H1 (cell line): ENCODE results near the gene CADPS. TPM values are rescaled to one million over a fixed set of nuclear protein-coding genes. Genes with fewer than 3 reads are reported as not detected.

Experiments used
- RFX5 ChIP-seq: IDR thresholded peaks from 2 replicates; pipeline ENCODE4 v1.6.1; 2011; ENCODE audit warnings: low read depth, low read length, improper control_type of control experiment, borderline replicate concordance
- RNF2 ChIP-seq: fragments of 200-900, 300-1000 bp; sonication (generic); IDR thresholded peaks from 2 replicates; pipeline ENCODE4 v1.7.1; 2016; ENCODE audit warnings: borderline replicate concordance, low read depth, mild to moderate bottlenecking, antibody characterized with exemption, low read length; ENCODE audit not compliant: poor library complexity, severe bottlenecking; ENCODE audit errors: missing control alignments
- polyA plus RNA-seq, 7 experiments: library from polyadenylated mRNA; depleted of rRNA in 3 of 7; stranded (reverse) in 5 of 7; unstranded in 2 of 7; fragments of >200 nt in 5 of 7; fragments of 200-250 nt in 2 of 7; gene quantifications; 1 replicate in 5 of 7; 2 replicates in 1 of 7; 4 replicates in 1 of 7; pipeline versions ENCODE4 v1.2.1 to v1.2.3, GENCODE V29; 2011 to 2013; ENCODE audit warnings: missing spikeins in 2 of 7, mixed read lengths in 2 of 7
- total RNA-seq: library from RNA; stranded (reverse); fragmentation: NEBNext Ultra II Directional; extraction: Animal tissue kit (Norgen Biotek cat#: 25700); gene quantifications from 2 replicates; pipeline ENCODE4 v1.2.1, GENCODE V29; 2021
- TF ChIP-seq, protein P1 (sequence below): fragments of 300-600 bp; sonication (generic); IDR thresholded peaks from 2 replicates; pipeline ENCODE4 v1.7.1; 2012; ENCODE audit warnings: low read length, moderate library complexity, mild to moderate bottlenecking, inconsistent platforms; ENCODE audit not compliant: insufficient replicate concordance

CADPS gene
- total and polyA plus RNA-seq, 2 of the 8 experiments (the other 6 are each of a cell fraction or from before 2014, with no cell fraction given), result 7.1 to 10.2 TPM

DNA sequence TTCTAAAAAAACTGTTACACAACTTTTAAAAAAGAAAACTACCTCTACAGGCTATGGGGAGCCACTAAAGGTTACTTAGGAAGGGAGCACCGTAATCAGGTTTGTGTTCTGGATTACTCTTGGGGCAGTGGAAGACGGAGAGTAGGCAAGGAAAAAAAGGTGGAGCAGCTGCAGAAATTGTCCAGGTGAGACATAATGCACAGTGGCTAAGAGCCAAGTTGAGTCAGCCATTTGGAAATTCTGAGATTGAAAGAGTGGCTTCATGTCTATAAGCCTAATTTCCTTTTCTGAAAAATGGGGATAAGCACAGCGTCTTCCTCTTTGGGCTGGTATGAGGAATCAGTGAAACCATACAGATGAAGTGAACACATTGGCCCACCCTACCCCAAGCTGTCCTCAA is 195.2 kb downstream of the CADPS start (continued):
- TF ChIP-seq, protein P1, sequence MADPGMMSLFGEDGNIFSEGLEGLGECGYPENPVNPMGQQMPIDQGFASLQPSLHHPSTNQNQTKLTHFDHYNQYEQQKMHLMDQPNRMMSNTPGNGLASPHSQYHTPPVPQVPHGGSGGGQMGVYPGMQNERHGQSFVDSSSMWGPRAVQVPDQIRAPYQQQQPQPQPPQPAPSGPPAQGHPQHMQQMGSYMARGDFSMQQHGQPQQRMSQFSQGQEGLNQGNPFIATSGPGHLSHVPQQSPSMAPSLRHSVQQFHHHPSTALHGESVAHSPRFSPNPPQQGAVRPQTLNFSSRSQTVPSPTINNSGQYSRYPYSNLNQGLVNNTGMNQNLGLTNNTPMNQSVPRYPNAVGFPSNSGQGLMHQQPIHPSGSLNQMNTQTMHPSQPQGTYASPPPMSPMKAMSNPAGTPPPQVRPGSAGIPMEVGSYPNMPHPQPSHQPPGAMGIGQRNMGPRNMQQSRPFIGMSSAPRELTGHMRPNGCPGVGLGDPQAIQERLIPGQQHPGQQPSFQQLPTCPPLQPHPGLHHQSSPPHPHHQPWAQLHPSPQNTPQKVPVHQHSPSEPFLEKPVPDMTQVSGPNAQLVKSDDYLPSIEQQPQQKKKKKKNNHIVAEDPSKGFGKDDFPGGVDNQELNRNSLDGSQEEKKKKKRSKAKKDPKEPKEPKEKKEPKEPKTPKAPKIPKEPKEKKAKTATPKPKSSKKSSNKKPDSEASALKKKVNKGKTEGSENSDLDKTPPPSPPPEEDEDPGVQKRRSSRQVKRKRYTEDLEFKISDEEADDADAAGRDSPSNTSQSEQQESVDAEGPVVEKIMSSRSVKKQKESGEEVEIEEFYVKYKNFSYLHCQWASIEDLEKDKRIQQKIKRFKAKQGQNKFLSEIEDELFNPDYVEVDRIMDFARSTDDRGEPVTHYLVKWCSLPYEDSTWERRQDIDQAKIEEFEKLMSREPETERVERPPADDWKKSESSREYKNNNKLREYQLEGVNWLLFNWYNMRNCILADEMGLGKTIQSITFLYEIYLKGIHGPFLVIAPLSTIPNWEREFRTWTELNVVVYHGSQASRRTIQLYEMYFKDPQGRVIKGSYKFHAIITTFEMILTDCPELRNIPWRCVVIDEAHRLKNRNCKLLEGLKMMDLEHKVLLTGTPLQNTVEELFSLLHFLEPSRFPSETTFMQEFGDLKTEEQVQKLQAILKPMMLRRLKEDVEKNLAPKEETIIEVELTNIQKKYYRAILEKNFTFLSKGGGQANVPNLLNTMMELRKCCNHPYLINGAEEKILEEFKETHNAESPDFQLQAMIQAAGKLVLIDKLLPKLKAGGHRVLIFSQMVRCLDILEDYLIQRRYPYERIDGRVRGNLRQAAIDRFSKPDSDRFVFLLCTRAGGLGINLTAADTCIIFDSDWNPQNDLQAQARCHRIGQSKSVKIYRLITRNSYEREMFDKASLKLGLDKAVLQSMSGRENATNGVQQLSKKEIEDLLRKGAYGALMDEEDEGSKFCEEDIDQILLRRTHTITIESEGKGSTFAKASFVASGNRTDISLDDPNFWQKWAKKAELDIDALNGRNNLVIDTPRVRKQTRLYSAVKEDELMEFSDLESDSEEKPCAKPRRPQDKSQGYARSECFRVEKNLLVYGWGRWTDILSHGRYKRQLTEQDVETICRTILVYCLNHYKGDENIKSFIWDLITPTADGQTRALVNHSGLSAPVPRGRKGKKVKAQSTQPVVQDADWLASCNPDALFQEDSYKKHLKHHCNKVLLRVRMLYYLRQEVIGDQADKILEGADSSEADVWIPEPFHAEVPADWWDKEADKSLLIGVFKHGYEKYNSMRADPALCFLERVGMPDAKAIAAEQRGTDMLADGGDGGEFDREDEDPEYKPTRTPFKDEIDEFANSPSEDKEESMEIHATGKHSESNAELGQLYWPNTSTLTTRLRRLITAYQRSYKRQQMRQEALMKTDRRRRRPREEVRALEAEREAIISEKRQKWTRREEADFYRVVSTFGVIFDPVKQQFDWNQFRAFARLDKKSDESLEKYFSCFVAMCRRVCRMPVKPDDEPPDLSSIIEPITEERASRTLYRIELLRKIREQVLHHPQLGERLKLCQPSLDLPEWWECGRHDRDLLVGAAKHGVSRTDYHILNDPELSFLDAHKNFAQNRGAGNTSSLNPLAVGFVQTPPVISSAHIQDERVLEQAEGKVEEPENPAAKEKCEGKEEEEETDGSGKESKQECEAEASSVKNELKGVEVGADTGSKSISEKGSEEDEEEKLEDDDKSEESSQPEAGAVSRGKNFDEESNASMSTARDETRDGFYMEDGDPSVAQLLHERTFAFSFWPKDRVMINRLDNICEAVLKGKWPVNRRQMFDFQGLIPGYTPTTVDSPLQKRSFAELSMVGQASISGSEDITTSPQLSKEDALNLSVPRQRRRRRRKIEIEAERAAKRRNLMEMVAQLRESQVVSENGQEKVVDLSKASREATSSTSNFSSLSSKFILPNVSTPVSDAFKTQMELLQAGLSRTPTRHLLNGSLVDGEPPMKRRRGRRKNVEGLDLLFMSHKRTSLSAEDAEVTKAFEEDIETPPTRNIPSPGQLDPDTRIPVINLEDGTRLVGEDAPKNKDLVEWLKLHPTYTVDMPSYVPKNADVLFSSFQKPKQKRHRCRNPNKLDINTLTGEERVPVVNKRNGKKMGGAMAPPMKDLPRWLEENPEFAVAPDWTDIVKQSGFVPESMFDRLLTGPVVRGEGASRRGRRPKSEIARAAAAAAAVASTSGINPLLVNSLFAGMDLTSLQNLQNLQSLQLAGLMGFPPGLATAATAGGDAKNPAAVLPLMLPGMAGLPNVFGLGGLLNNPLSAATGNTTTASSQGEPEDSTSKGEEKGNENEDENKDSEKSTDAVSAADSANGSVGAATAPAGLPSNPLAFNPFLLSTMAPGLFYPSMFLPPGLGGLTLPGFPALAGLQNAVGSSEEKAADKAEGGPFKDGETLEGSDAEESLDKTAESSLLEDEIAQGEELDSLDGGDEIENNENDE, result no peak
- TF ChIP-seq RFX5 (no peak), RNF2 (no peak)
